ENCODE results near the gene CCL27. TPM values are rescaled to one million over a fixed set of nuclear protein-coding genes. Genes with fewer than 3 reads are reported as not detected.

CCL27 gene
- total RNA-seq, 2 donors from 2014 or later: not detected

DNA sequence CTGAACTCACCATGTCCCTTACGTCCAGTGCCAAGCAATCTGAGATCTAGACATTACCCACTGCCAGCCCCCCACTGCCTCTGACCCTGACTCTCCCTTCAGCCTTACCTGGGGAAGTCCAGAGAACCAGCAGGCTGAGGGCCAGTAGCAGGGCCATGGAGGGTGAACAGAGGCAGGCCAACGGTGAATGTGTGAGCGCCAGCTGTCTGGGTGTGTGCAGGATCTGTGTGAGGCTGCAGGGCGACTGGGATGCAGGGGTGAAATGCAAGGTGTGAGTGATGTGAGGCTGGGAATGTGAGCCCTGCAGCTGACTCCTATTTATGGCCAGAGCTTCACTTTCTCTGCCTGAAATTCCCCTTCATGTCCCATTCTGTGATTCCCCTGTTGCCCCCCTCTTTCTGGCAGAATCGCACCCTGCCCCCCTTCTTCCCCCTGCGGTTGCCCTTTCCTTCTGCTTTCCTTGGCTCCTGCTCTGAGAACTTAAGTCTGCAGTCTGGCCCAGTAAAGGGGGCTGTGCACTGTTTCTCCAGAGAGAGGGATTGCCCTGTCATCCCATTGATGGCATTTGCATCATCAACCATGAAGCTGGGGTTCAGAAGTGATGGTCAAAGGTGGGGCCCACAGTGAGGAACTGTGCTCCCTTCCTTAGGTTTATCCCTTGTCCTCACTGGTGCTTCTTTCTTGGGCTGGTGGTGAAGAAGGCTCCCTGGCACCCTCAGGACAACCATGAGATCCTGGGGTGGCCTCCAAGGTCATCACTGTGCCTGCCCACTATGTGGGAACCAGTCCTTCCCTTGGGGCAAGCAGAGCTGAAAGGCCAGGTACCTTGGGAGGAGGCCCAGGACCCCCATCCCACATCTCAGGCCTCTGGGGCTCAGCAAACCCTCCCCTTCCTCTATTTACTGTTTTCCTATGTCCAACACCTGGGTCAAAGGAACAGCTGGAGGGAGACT lies 28.8 kb upstream of the CCL27 start, which contains the start of gene CCL19:
CCL19 (minus strand) TSS at position 294 of the 953 bp plus-strand sequence; CDS start at position 157, 137 bp downstream.
- Histone ChIP-seq H3K4me3 (no peak within 1 kb of the TSS), H3K4me1 (ENCODE audit: control insufficient read depth in 1 of 2, low read depth in 2 of 2) (peaks cover 3 to 42% of the 10 kb centered on the region in 2 donors), H3K27me3 (replicated peaks; ENCODE audit: insufficient read depth) (no peaks in the 10 kb centered on the region), H3K9me3 (no peaks in the 10 kb centered on the region), H3K36me3 (no peaks in the 10 kb centered on the region), H3K27ac (no peak within 1 kb of the TSS)
- ATAC-seq (ENCODE audit: insufficient number of reproducible peaks, low FRiP score, low read depth): no peak
- no peak for DNase-seq (ENCODE audit: low spot score)
- TF ChIP-seq, protein P1, sequence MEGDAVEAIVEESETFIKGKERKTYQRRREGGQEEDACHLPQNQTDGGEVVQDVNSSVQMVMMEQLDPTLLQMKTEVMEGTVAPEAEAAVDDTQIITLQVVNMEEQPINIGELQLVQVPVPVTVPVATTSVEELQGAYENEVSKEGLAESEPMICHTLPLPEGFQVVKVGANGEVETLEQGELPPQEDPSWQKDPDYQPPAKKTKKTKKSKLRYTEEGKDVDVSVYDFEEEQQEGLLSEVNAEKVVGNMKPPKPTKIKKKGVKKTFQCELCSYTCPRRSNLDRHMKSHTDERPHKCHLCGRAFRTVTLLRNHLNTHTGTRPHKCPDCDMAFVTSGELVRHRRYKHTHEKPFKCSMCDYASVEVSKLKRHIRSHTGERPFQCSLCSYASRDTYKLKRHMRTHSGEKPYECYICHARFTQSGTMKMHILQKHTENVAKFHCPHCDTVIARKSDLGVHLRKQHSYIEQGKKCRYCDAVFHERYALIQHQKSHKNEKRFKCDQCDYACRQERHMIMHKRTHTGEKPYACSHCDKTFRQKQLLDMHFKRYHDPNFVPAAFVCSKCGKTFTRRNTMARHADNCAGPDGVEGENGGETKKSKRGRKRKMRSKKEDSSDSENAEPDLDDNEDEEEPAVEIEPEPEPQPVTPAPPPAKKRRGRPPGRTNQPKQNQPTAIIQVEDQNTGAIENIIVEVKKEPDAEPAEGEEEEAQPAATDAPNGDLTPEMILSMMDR (IDR thresholded peaks at IDR 0.05): no peak

DNA sequence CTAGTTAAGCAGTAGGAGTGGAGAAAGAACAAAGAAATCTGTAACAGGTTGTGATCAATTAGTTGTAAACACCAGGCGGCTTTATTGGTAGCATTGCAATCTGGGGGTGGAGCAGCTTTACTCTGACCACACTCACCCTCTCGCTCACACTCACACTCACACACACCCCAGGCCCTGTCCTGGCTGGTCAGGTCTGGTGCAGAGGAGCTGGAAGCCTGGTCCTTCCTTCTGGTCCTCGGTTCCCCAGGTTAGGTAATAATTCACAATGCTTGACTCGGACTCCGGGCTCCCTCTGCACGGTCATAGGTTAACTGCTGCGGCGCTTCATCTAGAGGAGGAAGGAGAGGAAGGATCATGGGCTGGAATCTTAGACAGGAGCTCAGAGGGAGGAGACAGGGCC lies 27.1 kb upstream of the CCL27 start:
- peaks cover 3 to 53% of the 10 kb centered on the region in 2 donors for H3K4me1 ChIP-seq (ENCODE audit: control insufficient read depth in 1 of 2, low read depth in 2 of 2)
- no peaks in the 10 kb centered on the region for H3K9me3 ChIP-seq
- DNase-seq (ENCODE audit: low spot score) (no peak), ATAC-seq (ENCODE audit: insufficient number of reproducible peaks, low FRiP score, low read depth) (no peak)
- no peak overlapping the region for H3K27ac ChIP-seq
- TF ChIP-seq, protein P1 (IDR thresholded peaks at IDR 0.05): no peak
- H3K4me3 ChIP-seq: no peak overlapping the region
- H3K27me3 ChIP-seq (replicated peaks; ENCODE audit: insufficient read depth): no peaks in the 10 kb centered on the region
- no peaks in the 10 kb centered on the region for H3K36me3 ChIP-seq

DNA sequence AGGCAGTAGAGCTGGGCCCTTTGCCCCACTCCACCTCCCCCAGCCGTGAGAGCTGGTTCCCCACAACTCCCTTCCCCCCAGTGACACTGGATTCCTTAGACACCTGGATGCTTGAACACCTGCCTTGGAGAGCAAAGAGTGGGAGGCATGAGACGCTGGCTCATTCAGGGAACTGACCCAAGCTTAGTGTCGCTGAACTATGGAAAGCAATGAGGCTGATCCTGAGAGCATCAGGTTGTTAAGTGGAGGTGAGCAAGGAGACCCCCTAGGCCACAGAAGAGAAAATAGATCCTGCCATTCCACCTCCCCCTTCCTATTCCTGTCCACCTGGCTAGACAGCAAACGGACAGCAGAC lies 26.6 kb upstream of the CCL27 start:
- no peaks in the 10 kb centered on the region for H3K27me3 ChIP-seq (replicated peaks; ENCODE audit: insufficient read depth)
- no peaks in the 10 kb centered on the region for H3K36me3 ChIP-seq
- H3K27ac ChIP-seq: no peak overlapping the region
- H3K4me3 ChIP-seq: no peak overlapping the region
- no peak for DNase-seq (ENCODE audit: low spot score)
- TF ChIP-seq, protein P1 (IDR thresholded peaks at IDR 0.05): no peak
- no peaks in the 10 kb centered on the region for H3K9me3 ChIP-seq
- H3K4me1 ChIP-seq (ENCODE audit: control insufficient read depth in 1 of 2, low read depth in 2 of 2): peaks cover 3 to 53% of the 10 kb centered on the region in 2 donors
- ATAC-seq (ENCODE audit: insufficient number of reproducible peaks, low FRiP score, low read depth): no peak

DNA sequence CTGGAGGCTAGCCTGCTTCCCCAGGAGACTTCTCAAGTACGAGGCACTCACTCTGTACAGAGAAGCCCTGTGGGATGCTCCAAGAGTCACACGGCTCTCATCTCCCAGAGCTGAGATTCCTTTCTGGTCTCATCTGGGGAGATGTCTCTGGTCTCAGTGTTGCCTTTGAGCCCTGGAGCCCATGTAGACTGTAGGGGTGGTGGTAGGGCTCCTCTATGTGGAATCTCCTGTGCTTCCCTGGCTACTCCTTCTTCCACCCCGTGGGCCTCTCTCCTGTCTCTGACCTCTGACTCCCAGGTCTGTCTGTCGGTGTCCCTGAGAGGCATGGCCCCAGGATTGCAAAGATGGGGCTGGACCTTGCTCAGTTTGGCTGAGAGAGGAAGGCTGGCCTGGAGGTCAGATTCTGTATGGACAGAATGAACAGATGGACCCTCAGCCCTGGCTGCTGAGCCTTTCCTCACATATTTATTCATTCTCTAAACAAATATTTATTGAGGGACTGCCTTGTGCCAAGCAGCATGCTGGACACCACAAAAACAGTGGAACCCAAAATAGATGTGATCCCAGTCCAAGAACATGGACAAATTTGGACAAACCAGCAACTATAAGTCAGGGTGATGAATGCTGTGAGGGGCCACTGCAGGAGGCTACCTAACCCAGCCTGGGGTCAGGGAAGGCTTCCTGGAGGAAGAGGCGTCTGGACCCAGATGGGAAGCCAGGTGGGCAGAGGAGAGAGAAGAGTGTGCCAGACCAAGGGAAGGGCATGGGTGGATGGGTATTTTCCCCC lies 26.1 kb upstream of the CCL27 start:
- H3K4me1 ChIP-seq (ENCODE audit: control insufficient read depth in 1 of 2, low read depth in 2 of 2): peaks cover 3 to 53% of the 10 kb centered on the region in 2 donors
- ATAC-seq (ENCODE audit: insufficient number of reproducible peaks, low FRiP score, low read depth) (no peak), DNase-seq (ENCODE audit: low spot score) (no peak)
- TF ChIP-seq, protein P1 (IDR thresholded peaks at IDR 0.05): no peak
- H3K4me3 ChIP-seq: no peak overlapping the region
- H3K27ac ChIP-seq: no peak overlapping the region
- H3K27me3 ChIP-seq (replicated peaks; ENCODE audit: insufficient read depth): no peaks in the 10 kb centered on the region
- H3K9me3 ChIP-seq: no peaks in the 10 kb centered on the region
- H3K36me3 ChIP-seq: peaks cover 5% of the 10 kb centered on the region

All from thoracic aorta (tissue), 2 donors.